PFSK-1 (cell line): ENCODE results near the gene EVL.

Source experiments
- POLR2AphosphoS5 ChIP-seq: IDR thresholded peaks from 2 replicates; pipeline ENCODE4 v1.6.1; 2012; ENCODE audit warnings: low read depth, mild to moderate bottlenecking, control low read depth, low read length, moderate library complexity
- SIN3A ChIP-seq: IDR thresholded peaks from 2 replicates; pipeline ENCODE4 v1.6.1; 2012; ENCODE audit warnings: mild to moderate bottlenecking, low read length, moderate library complexity, borderline replicate concordance; ENCODE audit not compliant: insufficient read depth

GRCh38 chr14:100142073-100143040, 77.1 kb downstream of the EVL start:
- TF ChIP-seq POLR2AphosphoS5 = no peak
- no peak for TF ChIP-seq SIN3A
